Endodermal cell (in vitro differentiated cells): ENCODE data around the gene SEH1L. TPM values are rescaled to one million over a fixed set of nuclear protein-coding genes. Genes with fewer than 3 reads are reported as not detected.

Source experiments
- DNase-seq: peaks from one replicate; pipeline ENCODE4 v3.0.0-alpha.2; 2017
- H3K27ac ChIP-seq: 2 replicates; pipeline ENCODE4 v1.5.1; 2013; ENCODE audit warnings: mild to moderate bottlenecking, low read depth, low read length, moderate library complexity
- H3K27me3 ChIP-seq: 2 replicates; pipeline ENCODE4 v1.6.1; 2013; ENCODE audit warnings: mild to moderate bottlenecking, low read length, moderate library complexity; ENCODE audit not compliant: insufficient read depth, control insufficient read depth, poor library complexity, severe bottlenecking
- H3K36me3 ChIP-seq: 2 replicates; pipeline ENCODE4 v1.7.0; 2013; ENCODE audit warnings: mild to moderate bottlenecking, low read length, moderate library complexity; ENCODE audit not compliant: control insufficient read depth, insufficient read depth
- H3K4me1 ChIP-seq: one replicate; pipeline ENCODE4 v1.7.0; 2013; ENCODE audit warnings: low read length; ENCODE audit not compliant: control insufficient read depth, insufficient read depth
- H3K4me3 ChIP-seq: 2 replicates; pipeline ENCODE4 v1.5.1; 2013; ENCODE audit warnings: mild to moderate bottlenecking, low read length, moderate library complexity
- H3K9ac ChIP-seq: 2 replicates; pipeline ENCODE4 v1.6.1; 2013; ENCODE audit warnings: mild to moderate bottlenecking, low read length, moderate library complexity; ENCODE audit not compliant: poor library complexity, severe bottlenecking; ENCODE audit errors: extremely low read depth
- H3K9me3 ChIP-seq: 2 replicates; pipeline ENCODE4 v1.6.1; 2013; ENCODE audit warnings: mild to moderate bottlenecking, low read length, moderate library complexity; ENCODE audit not compliant: control insufficient read depth
- H3K27ac Mint-ChIP-seq: 2 replicates; pipeline ENCODE4 v1.8.0; 2020; ENCODE audit warnings: mixed read lengths
- H3K27me3 Mint-ChIP-seq: 2 replicates; pipeline ENCODE4 v1.8.0; 2021; ENCODE audit warnings: mild to moderate bottlenecking, mixed read lengths; ENCODE audit not compliant: insufficient read depth
- H3K36me3 Mint-ChIP-seq: 2 replicates; pipeline ENCODE4 v1.8.0; 2020; ENCODE audit warnings: low read depth, mixed read lengths
- H3K4me1 Mint-ChIP-seq: 2 replicates; pipeline ENCODE4 v1.8.0; 2020; ENCODE audit warnings: mixed read lengths
- H3K4me3 Mint-ChIP-seq: 2 replicates; pipeline ENCODE4 v1.8.0; 2020; ENCODE audit warnings: mild to moderate bottlenecking, moderate library complexity, mixed read lengths
- H3K9me3 Mint-ChIP-seq: 2 replicates; pipeline ENCODE4 v1.8.0; 2020; ENCODE audit warnings: mild to moderate bottlenecking, mixed read lengths
- CTCF ChIP-seq: fragments of 200-600 bp; sonication (generic); conservative IDR thresholded peaks from 2 replicates; pipeline ENCODE4 v1.5.0; 2021; ENCODE audit warnings: antibody characterized with exemption, mild to moderate bottlenecking
- WGBS, 2 experiments: methylation state at CpG; one replicate each; pipeline versions ENCODE4 v1.1.5 to v1.1.7; 2013; ENCODE audit warnings: missing lambda C conversion rate in 2 of 2, mixed read lengths in 1 of 2; ENCODE audit not compliant: insufficient coverage in 1 of 2, insufficient read length in 1 of 2; 5-methylcytosine and 5-hydroxymethylcytosine counted together
- total RNA-seq, 2 donors: library from RNA; stranded (reverse); fragmentation: NEBNext Ultra II Directional in 1 of 2; extraction: Animal tissue kit (Norgen Biotek cat#: 25700) in 1 of 2; gene quantifications; 2 replicates in 1 of 2; 3 replicates in 1 of 2; pipeline ENCODE4 v1.2.1, GENCODE V29; 2021

The SEH1L gene
- total RNA-seq, 2 donors from 2014 or later: 58.4 to 63.0 TPM

DNA sequence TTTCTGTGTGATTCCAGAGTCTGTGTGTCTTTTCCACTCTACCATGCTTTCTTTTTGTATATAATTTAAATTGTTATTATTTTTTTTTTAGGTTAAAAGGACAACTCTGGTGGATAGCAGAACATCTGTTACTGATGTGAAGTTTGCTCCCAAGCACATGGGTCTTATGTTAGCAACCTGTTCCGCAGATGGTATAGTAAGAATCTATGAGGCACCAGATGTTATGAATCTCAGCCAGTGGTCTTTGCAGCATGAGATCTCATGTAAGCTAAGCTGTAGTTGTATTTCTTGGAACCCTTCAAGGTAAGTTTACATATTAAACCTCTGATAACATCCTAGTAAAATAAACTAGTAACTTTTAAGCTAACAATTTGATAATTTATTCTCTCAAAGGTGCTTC is 15.3 kb downstream of the SEH1L start:
- DNase-seq: no peak
- no peaks in the 10 kb centered on the region for H3K4me1 Mint-ChIP-seq
- peaks cover 7% of the 10 kb centered on the region for H3K9me3 Mint-ChIP-seq
- no peak overlapping the region for H3K4me3 Mint-ChIP-seq
- H3K9ac ChIP-seq: no peak overlapping the region
- no peaks in the 10 kb centered on the region for H3K27me3 ChIP-seq
- no peaks in the 10 kb centered on the region for H3K4me1 ChIP-seq
- H3K27ac ChIP-seq: no peak overlapping the region
- peaks cover 79% of the 10 kb centered on the region for H3K36me3 ChIP-seq
- no peak overlapping the region for H3K4me3 ChIP-seq
- 93 to 100% methylated on average over 1 of the region's 1 CpG for WGBS, 2 experiments
- H3K36me3 Mint-ChIP-seq: peaks cover 67% of the 10 kb centered on the region
- TF ChIP-seq CTCF: no peak
- peaks cover 10% of the 10 kb centered on the region for H3K9me3 ChIP-seq
- no peak overlapping the region for H3K27ac Mint-ChIP-seq
- no peaks in the 10 kb centered on the region for H3K27me3 Mint-ChIP-seq

GRCh38 chr18:12968115-12968514 is 20.3 kb downstream of the SEH1L start:
- no peak overlapping the region for H3K27ac Mint-ChIP-seq
- H3K9me3 Mint-ChIP-seq: no peaks in the 10 kb centered on the region
- H3K36me3 Mint-ChIP-seq: peaks cover 78% of the 10 kb centered on the region
- H3K4me1 ChIP-seq: no peaks in the 10 kb centered on the region
- peaks cover 2% of the 10 kb centered on the region for H3K4me1 Mint-ChIP-seq
- H3K36me3 ChIP-seq: peaks cover 79% of the 10 kb centered on the region
- H3K9ac ChIP-seq: no peak overlapping the region
- no peak overlapping the region for H3K27ac ChIP-seq
- H3K9me3 ChIP-seq: peaks cover 4% of the 10 kb centered on the region
- no peak for DNase-seq
- TF ChIP-seq CTCF: no peak
- H3K27me3 Mint-ChIP-seq: no peaks in the 10 kb centered on the region
- H3K4me3 ChIP-seq: no peak overlapping the region
- no peak overlapping the region for H3K4me3 Mint-ChIP-seq
- 83 to 100% methylated on average over 3 to 4 of the region's 4 CpGs for WGBS, 2 experiments
- no peaks in the 10 kb centered on the region for H3K27me3 ChIP-seq

GRCh38 chr18:12968619-12969018 is 20.8 kb downstream of the SEH1L start:
- no peaks in the 10 kb centered on the region for H3K27me3 Mint-ChIP-seq
- no peak overlapping the region for H3K4me3 ChIP-seq
- DNase-seq: no peak
- 97 to 100% methylated on average over 5 to 6 of the region's 6 CpGs for WGBS, 2 experiments
- H3K4me1 ChIP-seq: no peaks in the 10 kb centered on the region
- no peak overlapping the region for H3K27ac Mint-ChIP-seq
- no peaks in the 10 kb centered on the region for H3K9me3 Mint-ChIP-seq
- peaks cover 77% of the 10 kb centered on the region for H3K36me3 ChIP-seq
- peaks cover 78% of the 10 kb centered on the region for H3K36me3 Mint-ChIP-seq
- H3K27me3 ChIP-seq: no peaks in the 10 kb centered on the region
- H3K4me1 Mint-ChIP-seq: peaks cover 2% of the 10 kb centered on the region
- H3K9ac ChIP-seq: no peak overlapping the region
- no peak overlapping the region for H3K27ac ChIP-seq
- peaks cover 9% of the 10 kb centered on the region for H3K9me3 ChIP-seq
- no peak for TF ChIP-seq CTCF
- no peak overlapping the region for H3K4me3 Mint-ChIP-seq
